Measurements from ENCODE around the gene PRTG. TPM values are rescaled to one million over a fixed set of nuclear protein-coding genes. Genes with fewer than 3 reads are reported as not detected.

Gene PRTG
- polyA plus RNA-seq, 1 of the 3 experiments (the other 2 are of a cell fraction), result 3.0 TPM

GRCh38 chr15:55780292-55780691, 37.3 kb upstream of the PRTG start (continued):
- no peak for TF ChIP-seq IRF3 (IDR thresholded peaks at IDR 0.05; ENCODE audit: low read depth, low read length)
- TF ChIP-seq FOSL2 (IDR thresholded peaks at IDR 0.05; ENCODE audit: borderline replicate concordance, low read depth), result no peak
- TF ChIP-seq EP300 (IDR thresholded peaks at IDR 0.05; ENCODE audit: borderline replicate concordance in 1 of 2, low read depth in 1 of 2, low read length in 1 of 2), result no peak
- TF ChIP-seq ELF1 (IDR thresholded peaks at IDR 0.05), result no peak

GRCh38 chr15:55778932-55779331, 36.0 kb upstream of the PRTG start:
- Histone ChIP-seq H3K9me2 (no peaks in the 10 kb centered on the region), H2AFZ (ENCODE audit: low read depth) (no peak overlapping the region), H3K79me2 (ENCODE audit: insufficient read depth) (no peaks in the 10 kb centered on the region), H3K9me3 (no peaks in the 10 kb centered on the region), H4K20me1 (ENCODE audit: insufficient read depth) (no peaks in the 10 kb centered on the region), H3K27me3 (ENCODE audit: insufficient read depth) (no peaks in the 10 kb centered on the region), H3K9ac (no peak overlapping the region), H3F3A (replicated peaks; ENCODE audit: insufficient read depth) (no peaks in the 10 kb centered on the region), H3K36me3 (replicated peaks in 1 of 2; ENCODE audit: control insufficient read depth in 1 of 2, insufficient read depth in 2 of 2, low read length in 1 of 2) (no peaks in the 10 kb centered on the region), H3K27ac (ENCODE audit: low read depth in 2 of 2, low read length in 1 of 2) (no peak overlapping the region), H3K4me3 (ENCODE audit: low read depth in 2 of 2, low read length in 1 of 2) (no peak overlapping the region), H3K4me2 (no peak overlapping the region), H3K4me1 (ENCODE audit: control insufficient read depth in 1 of 2, insufficient read depth in 2 of 2, low read depth in 1 of 2, low read length in 1 of 2) (peaks cover 0 to 20% of the 10 kb centered on the region in 2 experiments; a peak in 2 of 4 replicates)
- no peak for DNase-seq
- CTCF ChIA-PET, result interaction anchor here (0.5 to 2.1 kb wide), 2 partner anchors 115 to 130 kb away, joined by 3 to 6 read pairs; no protein-coding TSS in a partner anchor
- WGBS (ENCODE audit: low lambda C conversion rate), result 55% methylated on average over 3 of the region's 3 CpGs
- POLR2A ChIA-PET, result no interaction called here
- no peak for TF ChIP-seq TCF12 (IDR thresholded peaks at IDR 0.05)
- TF ChIP-seq CTCF (IDR thresholded peaks at IDR 0.05), result no peak
- no peak for TF ChIP-seq YY1 (IDR thresholded peaks at IDR 0.05; ENCODE audit: low read depth)
- no peak for TF ChIP-seq JUND (IDR thresholded peaks at IDR 0.05)
- TF ChIP-seq EP300 (IDR thresholded peaks at IDR 0.05; ENCODE audit: borderline replicate concordance in 1 of 2, low read depth in 1 of 2, low read length in 1 of 2), result no peak
- TF ChIP-seq USF1 (IDR thresholded peaks at IDR 0.05; ENCODE audit: borderline replicate concordance, low read depth), result no peak
- no peak for TF ChIP-seq RXRA (IDR thresholded peaks at IDR 0.05; ENCODE audit: borderline replicate concordance, low read depth)
- no peak for TF ChIP-seq MEF2A (IDR thresholded peaks at IDR 0.05; ENCODE audit: borderline replicate concordance, low read depth)
- no peak for TF ChIP-seq GABPA (IDR thresholded peaks at IDR 0.05; ENCODE audit: low read depth)
- TF ChIP-seq IRF3 (IDR thresholded peaks at IDR 0.05; ENCODE audit: low read depth, low read length), result no peak
- TF ChIP-seq ELF1 (IDR thresholded peaks at IDR 0.05), result no peak
- TF ChIP-seq TAF1 (IDR thresholded peaks at IDR 0.05; ENCODE audit: borderline replicate concordance, low read depth, low read length), result no peak

All from SK-N-SH (cell line).